ENCODE results near the gene ERC2.

The ERC2 gene

DNA sequence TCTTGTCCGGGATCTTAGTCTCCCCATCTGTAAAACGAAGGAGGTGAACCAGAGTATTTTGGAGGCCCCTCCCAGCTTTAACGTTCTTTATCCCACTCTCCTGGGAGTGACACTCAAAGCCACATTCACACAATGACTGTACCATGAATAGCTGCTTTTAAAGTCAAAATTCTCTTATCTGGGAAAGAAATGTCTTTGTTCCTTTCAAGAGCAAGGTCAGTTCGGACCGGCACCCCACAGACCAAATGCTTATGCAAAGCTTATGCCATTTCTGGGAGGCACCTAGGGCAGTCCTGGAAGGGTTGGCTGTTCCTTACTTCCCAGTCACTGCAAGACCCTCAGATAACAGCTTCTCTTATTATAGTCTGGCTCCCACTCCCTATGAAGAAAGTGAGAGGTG, 927.7 kb downstream of the ERC2 start:
- H3K9me3 ChIP-seq (ENCODE audit: control insufficient read depth, insufficient read depth, low read depth, low read length) = no peaks in the 10 kb centered on the region
- H3K4me3 ChIP-seq (ENCODE audit: low read depth, low read length) = no peak overlapping the region
- CTCF ChIA-PET = interaction anchor here (0.6 kb wide), 1 partner anchor 30 kb away, joined by 5 read pairs; no protein-coding TSS in a partner anchor
- POLR2A ChIA-PET = no interaction called here
- no peaks in the 10 kb centered on the region for H3K4me1 ChIP-seq (ENCODE audit: control insufficient read depth, insufficient read depth, low read length)
- no peaks in the 10 kb centered on the region for H3K36me3 ChIP-seq (ENCODE audit: control insufficient read depth in 2 of 2, insufficient read depth in 1 of 2, low read length in 2 of 2)
- TF ChIP-seq KLF7 (tag by site-specific recombination; IDR thresholded peaks at IDR 0.05; ENCODE audit: borderline replicate concordance) = no peak
- TF ChIP-seq ZNF239 (tag by site-specific recombination; IDR thresholded peaks at IDR 0.05) = no peak
- TF ChIP-seq ZBTB1 (tag by site-specific recombination; IDR thresholded peaks at IDR 0.05) = no peak
- TF ChIP-seq ZNF211 (tag by site-specific recombination; IDR thresholded peaks at IDR 0.05; ENCODE audit: low read depth) = no peak
- no peak for TF ChIP-seq ZBTB49 (tag by site-specific recombination; IDR thresholded peaks at IDR 0.05; ENCODE audit: low read depth)
- TF ChIP-seq SP7 (tag by site-specific recombination; IDR thresholded peaks at IDR 0.05) = no peak
- TF ChIP-seq ZNF600 (tag by site-specific recombination; IDR thresholded peaks at IDR 0.05) = no peak
- no peak for TF ChIP-seq GLIS2 (tag by site-specific recombination; IDR thresholded peaks at IDR 0.05)
- H3K27ac ChIP-seq (ENCODE audit: extremely low read depth, low read depth, low read length) = no peak overlapping the region

DNA sequence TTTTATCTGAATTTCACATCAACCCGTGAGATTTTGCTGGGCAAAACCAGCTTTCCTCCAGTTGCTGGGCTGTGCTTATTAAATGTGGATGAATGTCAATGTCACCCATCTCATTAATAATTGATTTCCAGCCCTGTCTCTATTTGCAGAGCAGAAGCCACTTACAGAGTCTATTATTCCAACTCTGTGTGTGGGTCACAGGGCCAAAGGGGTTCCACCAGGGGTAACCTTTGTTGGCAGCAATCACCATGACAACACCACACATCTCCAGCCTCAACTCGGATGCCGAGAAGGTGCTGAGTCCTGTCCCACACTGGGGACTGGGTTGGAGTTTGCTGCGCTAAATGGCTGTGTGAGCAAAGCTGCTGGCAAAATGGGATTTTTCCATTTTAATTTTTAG, 930.1 kb downstream of the ERC2 start:
- ChIA-PET CTCF (interaction anchor here (0.6 kb wide), 1 partner anchor 11 kb away, joined by 4 read pairs; no protein-coding TSS in a partner anchor), POLR2A (no interaction called here)

DNA sequence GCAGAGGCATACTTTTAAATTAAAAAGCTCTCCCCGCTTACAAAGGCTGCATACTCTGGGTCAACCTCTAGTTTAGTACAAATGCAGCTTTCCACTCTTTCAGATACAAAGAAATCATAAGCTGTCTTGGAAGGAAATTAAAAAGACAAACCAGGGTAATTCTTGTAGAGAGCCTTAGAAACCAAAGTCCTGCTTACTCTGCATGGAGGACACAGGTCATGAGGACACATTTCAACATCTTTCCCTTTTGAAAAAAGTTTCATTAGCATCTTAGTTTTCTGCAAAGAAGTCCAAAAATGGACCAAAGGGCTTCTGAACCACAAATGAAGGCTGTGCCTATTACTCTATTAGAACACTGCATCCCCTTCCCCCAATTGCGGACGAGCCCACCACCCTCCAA, 930.7 kb downstream of the ERC2 start:
- ChIA-PET POLR2A (no interaction called here), CTCF (no interaction called here)
- no peak for TF ChIP-seq ZBTB44 (tag by site-specific recombination; IDR thresholded peaks at IDR 0.05)
- TF ChIP-seq, protein P1, sequence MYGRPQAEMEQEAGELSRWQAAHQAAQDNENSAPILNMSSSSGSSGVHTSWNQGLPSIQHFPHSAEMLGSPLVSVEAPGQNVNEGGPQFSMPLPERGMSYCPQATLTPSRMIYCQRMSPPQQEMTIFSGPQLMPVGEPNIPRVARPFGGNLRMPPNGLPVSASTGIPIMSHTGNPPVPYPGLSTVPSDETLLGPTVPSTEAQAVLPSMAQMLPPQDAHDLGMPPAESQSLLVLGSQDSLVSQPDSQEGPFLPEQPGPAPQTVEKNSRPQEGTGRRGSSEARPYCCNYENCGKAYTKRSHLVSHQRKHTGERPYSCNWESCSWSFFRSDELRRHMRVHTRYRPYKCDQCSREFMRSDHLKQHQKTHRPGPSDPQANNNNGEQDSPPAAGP (tag by site-specific recombination; IDR thresholded peaks at IDR 0.05) = no peak
- TF ChIP-seq ZNF10 (tag by site-specific recombination; IDR thresholded peaks at IDR 0.05) = no peak
- H3K9me3 ChIP-seq (ENCODE audit: control insufficient read depth, insufficient read depth, low read depth, low read length) = no peaks in the 10 kb centered on the region
- no peak overlapping the region for H3K27ac ChIP-seq (ENCODE audit: extremely low read depth, low read depth, low read length)
- no peaks in the 10 kb centered on the region for H3K36me3 ChIP-seq (ENCODE audit: control insufficient read depth in 2 of 2, insufficient read depth in 1 of 2, low read length in 2 of 2)
- no peak overlapping the region for H3K4me3 ChIP-seq (ENCODE audit: low read depth, low read length)
- H3K4me1 ChIP-seq (ENCODE audit: control insufficient read depth, insufficient read depth, low read length) = no peaks in the 10 kb centered on the region

More for the DNA sequence above, 930.1 kb downstream of the ERC2 start:
- TF ChIP-seq GLIS2 (tag by site-specific recombination; IDR thresholded peaks at IDR 0.05) = no peak
- no peak for TF ChIP-seq ZBTB48 (tag by site-specific recombination; IDR thresholded peaks at IDR 0.05)
- TF ChIP-seq SETDB1 (IDR thresholded peaks at IDR 0.05; ENCODE audit: insufficient read length, low read length) = no peak
- no peak for TF ChIP-seq ZIC2 (tag by site-specific recombination; IDR thresholded peaks at IDR 0.05)
- no peak for TF ChIP-seq ZNF132 (tag by site-specific recombination; IDR thresholded peaks at IDR 0.05; ENCODE audit: borderline replicate concordance)
- no peak for TF ChIP-seq ZNF416 (tag by site-specific recombination; IDR thresholded peaks at IDR 0.05)
- TF ChIP-seq ZNF223 (tag by site-specific recombination; IDR thresholded peaks at IDR 0.05) = no peak
- no peak for TF ChIP-seq SCRT2 (tag by site-specific recombination; IDR thresholded peaks at IDR 0.05)
- Histone ChIP-seq H3K36me3 (ENCODE audit: control insufficient read depth in 2 of 2, insufficient read depth in 1 of 2, low read length in 2 of 2) (no peaks in the 10 kb centered on the region), H3K4me3 (ENCODE audit: low read depth, low read length) (no peak overlapping the region), H3K27ac (ENCODE audit: extremely low read depth, low read depth, low read length) (no peak overlapping the region), H3K9me3 (ENCODE audit: control insufficient read depth, insufficient read depth, low read depth, low read length) (no peaks in the 10 kb centered on the region), H3K4me1 (ENCODE audit: control insufficient read depth, insufficient read depth, low read length) (no peaks in the 10 kb centered on the region)

Measured in HEK293 (cell line).